Cardiac fibroblast (primary cell): ENCODE data around the gene SH3TC1.

Experiments used
- DNase-seq, 2 donors: peaks; one replicate each; pipeline versions ENCODE4 v3.0.0 to v3.0.0-alpha.2; 2010; ENCODE audit warnings: low read depth in 2 of 2
- H3K4me3 ChIP-seq, 2 donors: replicated peaks in 1 of 2; 1 replicate in 1 of 2; 2 replicates in 1 of 2; pipeline ENCODE4 v1.5.1; 2011; ENCODE audit warnings: low read depth in 2 of 2, low read length in 2 of 2, mild to moderate bottlenecking in 2 of 2, moderate library complexity in 1 of 2
- TF ChIP-seq, protein P1 (sequence below): IDR thresholded peaks from one replicate; pipeline ENCODE4 v1.5.1; 2011; ENCODE audit warnings: low read depth, mild to moderate bottlenecking, low read length, inconsistent platforms

Gene SH3TC1

DNA sequence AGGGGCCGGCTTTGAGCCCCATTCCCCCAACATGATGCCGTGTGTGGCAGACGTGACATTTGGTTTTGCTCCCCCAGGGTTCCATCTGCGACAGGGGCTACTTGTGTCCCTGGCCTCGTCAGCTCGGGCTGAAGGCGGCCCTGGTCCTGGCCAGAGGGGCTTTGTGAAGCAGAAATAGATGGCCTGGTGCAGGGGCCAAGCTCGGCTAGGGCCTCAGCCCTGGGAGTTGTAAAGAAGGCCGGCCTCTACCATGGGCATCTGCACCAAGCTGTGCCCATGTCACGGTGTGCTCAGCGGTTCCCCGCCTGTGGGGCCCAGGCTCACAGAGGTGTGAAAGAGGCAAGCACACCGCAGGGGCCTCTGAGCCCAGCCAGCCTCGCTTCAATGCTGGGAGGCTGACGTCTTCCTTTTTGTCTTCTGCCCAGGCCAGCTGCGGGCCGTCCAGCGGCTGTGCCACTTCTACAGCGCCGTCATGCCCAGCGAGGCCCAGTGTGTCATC is 32.5 kb downstream of the SH3TC1 start:
- TF ChIP-seq, protein P1, sequence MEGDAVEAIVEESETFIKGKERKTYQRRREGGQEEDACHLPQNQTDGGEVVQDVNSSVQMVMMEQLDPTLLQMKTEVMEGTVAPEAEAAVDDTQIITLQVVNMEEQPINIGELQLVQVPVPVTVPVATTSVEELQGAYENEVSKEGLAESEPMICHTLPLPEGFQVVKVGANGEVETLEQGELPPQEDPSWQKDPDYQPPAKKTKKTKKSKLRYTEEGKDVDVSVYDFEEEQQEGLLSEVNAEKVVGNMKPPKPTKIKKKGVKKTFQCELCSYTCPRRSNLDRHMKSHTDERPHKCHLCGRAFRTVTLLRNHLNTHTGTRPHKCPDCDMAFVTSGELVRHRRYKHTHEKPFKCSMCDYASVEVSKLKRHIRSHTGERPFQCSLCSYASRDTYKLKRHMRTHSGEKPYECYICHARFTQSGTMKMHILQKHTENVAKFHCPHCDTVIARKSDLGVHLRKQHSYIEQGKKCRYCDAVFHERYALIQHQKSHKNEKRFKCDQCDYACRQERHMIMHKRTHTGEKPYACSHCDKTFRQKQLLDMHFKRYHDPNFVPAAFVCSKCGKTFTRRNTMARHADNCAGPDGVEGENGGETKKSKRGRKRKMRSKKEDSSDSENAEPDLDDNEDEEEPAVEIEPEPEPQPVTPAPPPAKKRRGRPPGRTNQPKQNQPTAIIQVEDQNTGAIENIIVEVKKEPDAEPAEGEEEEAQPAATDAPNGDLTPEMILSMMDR, result no peak
- H3K4me3 ChIP-seq, result no peak overlapping the region
- DNase-seq, result no peak

DNA sequence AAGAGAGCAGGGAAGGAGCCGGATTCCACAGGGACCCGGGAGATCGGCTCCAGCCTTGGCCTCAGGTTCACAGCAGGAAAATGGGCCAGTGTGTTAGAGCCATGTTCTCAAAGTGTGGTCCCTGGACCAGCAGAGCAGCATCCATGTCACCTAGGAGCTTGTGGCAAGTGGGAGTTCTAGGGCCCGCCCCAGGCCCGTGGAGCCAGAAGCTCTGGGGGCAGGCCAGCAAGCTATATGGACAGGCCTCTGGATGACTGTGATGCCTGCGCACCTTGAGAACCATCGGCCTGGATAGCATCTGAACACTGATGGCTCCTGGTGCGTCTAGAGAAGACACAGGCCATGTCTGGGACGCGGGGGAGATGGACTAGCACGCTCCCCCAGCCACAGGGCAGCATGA is 33.7 kb downstream of the SH3TC1 start:
- TF ChIP-seq, protein P1, result no peak
- no peak for DNase-seq

DNA sequence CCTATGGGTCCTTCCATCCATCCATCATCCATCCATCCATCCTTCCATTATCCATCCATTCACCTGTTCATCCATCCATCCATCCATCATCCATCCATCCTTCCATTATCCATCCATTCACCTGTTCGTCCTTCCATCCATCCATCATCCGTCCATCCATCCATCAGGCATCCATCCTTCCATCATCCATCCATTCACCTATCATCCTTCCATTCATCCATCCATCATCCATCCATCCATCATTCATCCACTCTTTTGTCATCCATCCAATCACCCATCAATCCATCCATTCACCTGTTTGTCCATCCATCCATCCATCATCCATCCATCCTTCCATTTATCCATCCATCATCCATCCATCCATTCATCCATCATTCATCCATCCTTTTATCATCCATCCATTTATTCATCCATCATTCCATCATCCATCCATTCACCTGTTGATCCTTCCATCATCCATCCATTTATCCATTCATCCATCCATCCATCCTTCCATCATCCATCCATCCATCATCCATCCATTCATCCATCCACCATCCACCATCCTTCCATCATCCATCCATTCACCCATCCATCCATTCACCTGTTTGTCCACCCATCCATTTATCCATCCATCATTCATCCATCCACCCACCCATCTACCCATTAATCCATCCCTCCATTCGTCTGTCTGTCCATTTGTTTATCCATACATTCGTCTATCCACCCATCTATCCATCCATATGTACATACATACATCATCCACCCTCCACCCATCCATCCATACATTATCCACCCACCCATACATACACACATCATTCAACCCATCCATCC is 34.8 kb downstream of the SH3TC1 start:
- no peak for DNase-seq
- TF ChIP-seq, protein P1, result no peak
- H3K4me3 ChIP-seq, result no peak overlapping the region

More for the DNA sequence above, 33.7 kb downstream of the SH3TC1 start:
- no peak overlapping the region for H3K4me3 ChIP-seq

DNA sequence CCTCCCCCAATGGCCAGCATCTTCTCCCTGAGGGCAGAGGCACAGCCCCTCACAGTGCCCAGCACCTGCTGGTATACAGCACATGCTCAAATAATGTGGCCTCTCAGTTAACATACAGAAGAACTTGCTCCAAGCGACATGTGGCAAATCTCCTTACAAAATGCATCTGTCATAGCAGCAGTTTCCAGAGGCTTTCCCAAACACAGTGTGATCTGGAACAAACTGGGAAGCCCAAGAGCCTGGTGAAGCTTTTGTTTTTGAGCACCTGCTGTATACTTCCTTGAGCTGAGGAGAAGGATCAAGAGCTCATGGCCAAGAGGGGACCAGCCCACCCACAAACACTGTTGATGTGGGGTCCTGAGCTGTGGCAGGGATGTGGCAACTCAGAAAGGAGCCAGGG is 35.6 kb downstream of the SH3TC1 start:
- TF ChIP-seq, protein P1, result no peak
- no peak overlapping the region for H3K4me3 ChIP-seq
- DNase-seq, result no peak

DNA sequence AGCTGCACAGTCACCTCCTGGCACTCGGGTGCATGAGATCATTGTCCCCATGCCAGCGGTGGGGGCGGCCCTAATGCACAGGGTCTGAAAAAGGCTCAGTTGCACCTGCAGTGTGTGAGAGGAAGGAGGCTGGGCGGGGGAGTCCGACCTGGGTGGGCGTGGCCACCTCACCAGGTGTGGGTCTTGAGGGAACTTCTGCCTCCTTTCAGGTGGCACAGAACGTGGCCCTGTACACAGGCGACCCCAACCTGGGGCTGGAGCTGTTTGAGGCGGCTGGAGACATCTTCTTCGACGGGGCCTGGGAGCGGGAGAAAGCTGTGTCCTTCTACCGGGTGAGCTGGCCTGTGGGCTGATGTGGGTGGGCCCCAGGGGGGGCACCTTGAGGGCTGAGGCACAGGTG is 36.1 kb downstream of the SH3TC1 start:
- no peak for DNase-seq
- H3K4me3 ChIP-seq, result no peak overlapping the region
- TF ChIP-seq, protein P1, result no peak

DNA sequence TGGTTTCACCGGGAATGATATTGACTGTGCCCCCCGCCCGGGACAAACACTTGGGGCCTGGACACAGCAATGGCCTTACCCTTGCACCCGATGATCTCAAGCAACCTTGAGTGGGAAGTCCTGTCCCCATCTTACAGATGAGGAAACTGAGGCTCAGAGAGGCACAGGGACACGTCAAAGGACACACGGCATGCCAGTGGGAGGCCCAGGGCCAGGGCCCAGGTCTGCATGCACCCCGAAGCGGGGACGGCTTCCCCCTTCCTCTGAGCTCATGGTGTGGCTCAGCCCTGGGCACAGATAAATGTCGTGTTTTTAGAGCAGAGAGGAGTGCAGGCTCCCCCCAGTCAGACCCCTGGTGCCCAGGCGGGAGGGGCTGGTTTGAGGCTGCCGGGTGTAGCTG is 36.6 kb downstream of the SH3TC1 start:
- TF ChIP-seq, protein P1, result no peak
- no peak overlapping the region for H3K4me3 ChIP-seq
- DNase-seq, result no peak
